ENCODE measurements around the gene HS3ST2. TPM values are rescaled to one million over a fixed set of nuclear protein-coding genes. Genes with fewer than 3 reads are reported as not detected.

The HS3ST2 gene
- total RNA-seq, 1 donor from 2014 or later, result not detected

- Mint-ChIP-seq H3K4me1 (peaks cover 4% of the 10 kb centered on the region), H3K27me3 (ENCODE audit: low read depth) (peaks cover 27% of the 10 kb centered on the region), H3K4me3 (no peak overlapping the region), H3K27ac (no peak overlapping the region), H3K9me3 (no peaks in the 10 kb centered on the region), H3K36me3 (no peaks in the 10 kb centered on the region)
- DNase-seq (ENCODE audit: low spot score in 2 of 2, unreplicated experiment in 2 of 2), result no peak
- TF ChIP-seq CTCF (IDR thresholded peaks at IDR 0.05; ENCODE audit: unreplicated experiment), result no peak
These were observed 110.5 kb downstream of the HS3ST2 start for GRCh38 chr16:22924492-22924891.

GRCh38 chr16:22926105-22926751, 112.3 kb downstream of the HS3ST2 start:
- Mint-ChIP-seq H3K36me3 (no peaks in the 10 kb centered on the region), H3K27me3 (ENCODE audit: low read depth) (peaks cover 27% of the 10 kb centered on the region), H3K9me3 (no peaks in the 10 kb centered on the region), H3K4me1 (peaks cover 4% of the 10 kb centered on the region), H3K4me3 (no peak overlapping the region), H3K27ac (no peak overlapping the region)
- DNase-seq (ENCODE audit: low spot score in 2 of 2, unreplicated experiment in 2 of 2), result no peak
- no peak for TF ChIP-seq CTCF (IDR thresholded peaks at IDR 0.05; ENCODE audit: unreplicated experiment)

- H3K36me3 Mint-ChIP-seq, result no peaks in the 10 kb centered on the region
- H3K27ac Mint-ChIP-seq, result no peak overlapping the region
- no peak for TF ChIP-seq CTCF (IDR thresholded peaks at IDR 0.05; ENCODE audit: unreplicated experiment)
- peaks cover 37% of the 10 kb centered on the region for H3K27me3 Mint-ChIP-seq (ENCODE audit: low read depth)
- H3K4me1 Mint-ChIP-seq, result peaks cover 4% of the 10 kb centered on the region
- no peak overlapping the region for H3K4me3 Mint-ChIP-seq
- DNase-seq (ENCODE audit: low spot score in 2 of 2, unreplicated experiment in 2 of 2), result no peak
- no peaks in the 10 kb centered on the region for H3K9me3 Mint-ChIP-seq
These were observed 113.3 kb downstream of the HS3ST2 start for GRCh38 chr16:22927306-22927705.

GRCh38 chr16:22928882-22929435, 115.0 kb downstream of the HS3ST2 start:
- Mint-ChIP-seq H3K27me3 (ENCODE audit: low read depth) (peaks cover 48% of the 10 kb centered on the region), H3K9me3 (no peaks in the 10 kb centered on the region), H3K4me1 (peaks cover 4% of the 10 kb centered on the region), H3K27ac (no peak overlapping the region), H3K4me3 (no peak overlapping the region), H3K36me3 (no peaks in the 10 kb centered on the region)
- no peak for TF ChIP-seq CTCF (IDR thresholded peaks at IDR 0.05; ENCODE audit: unreplicated experiment)
- no peak for DNase-seq (ENCODE audit: low spot score in 2 of 2, unreplicated experiment in 2 of 2)

GRCh38 chr16:22929461-22929860, 115.5 kb downstream of the HS3ST2 start:
- no peak for TF ChIP-seq CTCF (IDR thresholded peaks at IDR 0.05; ENCODE audit: unreplicated experiment)
- Mint-ChIP-seq H3K4me1 (peaks cover 4% of the 10 kb centered on the region), H3K4me3 (no peak overlapping the region), H3K36me3 (no peaks in the 10 kb centered on the region), H3K27me3 (ENCODE audit: low read depth) (peaks cover 51% of the 10 kb centered on the region), H3K27ac (no peak overlapping the region), H3K9me3 (no peaks in the 10 kb centered on the region)
- no peak for DNase-seq (ENCODE audit: low spot score in 2 of 2, unreplicated experiment in 2 of 2)
